ENCODE results near the gene GPRIN3. TPM values are rescaled to one million over a fixed set of nuclear protein-coding genes. Genes with fewer than 3 reads are reported as not detected.

The GPRIN3 gene
- total RNA-seq, 1 donor from 2014 or later: 69.5 TPM

- intact Hi-C loops (cut with micrococcal nuclease): loop anchor here (1.0 kb wide), 1 partner anchor 10 kb away; no protein-coding TSS in a partner anchor
Measured at GRCh38 chr4:89314291-89314690, 6.7 kb upstream of the GPRIN3 start.

GRCh38 chr4:89312066-89312465 lies 4.5 kb upstream of the GPRIN3 start:
- intact Hi-C loops (cut with micrococcal nuclease): no loop called here

GRCh38 chr4:89311433-89311832 lies 3.8 kb upstream of the GPRIN3 start:
- intact Hi-C loops (cut with micrococcal nuclease): no loop called here

- intact Hi-C loops (cut with micrococcal nuclease): loop anchor here (2.0 to 5.0 kb wide), 2 partner anchors 14 to 37 kb away; no protein-coding TSS in a partner anchor
Measured at GRCh38 chr4:89309154-89309553, 1.6 kb upstream of the GPRIN3 start.

GRCh38 chr4:89308161-89308500 lies 531 bp upstream of the GPRIN3 start:
- intact Hi-C loops (cut with micrococcal nuclease): loop anchor here (1.0 to 5.0 kb wide), 3 partner anchors 9 to 36 kb away; no protein-coding TSS in a partner anchor

- intact Hi-C loops (cut with micrococcal nuclease): loop anchor here (1.0 to 5.0 kb wide), 6 partner anchors 9 to 127 kb away; no protein-coding TSS in a partner anchor
Measured at GRCh38 chr4:89307178-89307445, 488 bp downstream of the GPRIN3 start.

GRCh38 chr4:89306486-89307177 lies 968 bp downstream of the GPRIN3 start:
- intact Hi-C loops (cut with micrococcal nuclease): loop anchor here (1.0 to 5.0 kb wide), 6 partner anchors 8 to 128 kb away; no protein-coding TSS in a partner anchor

- intact Hi-C loops (cut with micrococcal nuclease): loop anchor here (1.0 to 5.0 kb wide), 2 partner anchors 20 to 34 kb away; no protein-coding TSS in a partner anchor
Measured at GRCh38 chr4:89305712-89306437, 1.7 kb downstream of the GPRIN3 start.

- intact Hi-C loops (cut with micrococcal nuclease): loop anchor here (1.0 to 5.0 kb wide), 2 partner anchors 19 to 33 kb away; no protein-coding TSS in a partner anchor
Measured at GRCh38 chr4:89305028-89305427, 2.6 kb downstream of the GPRIN3 start.

- intact Hi-C loops (cut with micrococcal nuclease): loop anchor here (1.0 kb wide), 1 partner anchor 10 kb away; no protein-coding TSS in a partner anchor
Measured at GRCh38 chr4:89303814-89304388, 3.7 kb downstream of the GPRIN3 start.

GRCh38 chr4:89303177-89303576 lies 4.4 kb downstream of the GPRIN3 start:
- intact Hi-C loops (cut with micrococcal nuclease): loop anchor here (1.0 kb wide), 1 partner anchor 9 kb away; no protein-coding TSS in a partner anchor

- intact Hi-C loops (cut with micrococcal nuclease): loop anchor here (2.0 kb wide), 1 partner anchor 845 kb away; the partner anchor contains the start of gene HERC5
Measured at GRCh38 chr4:89301902-89302301, 5.7 kb downstream of the GPRIN3 start.

- intact Hi-C loops (cut with micrococcal nuclease): loop anchor here (2.0 kb wide), 1 partner anchor 844 kb away; the partner anchor contains the start of gene HERC5
Measured at GRCh38 chr4:89301003-89301402, 6.6 kb downstream of the GPRIN3 start.

- intact Hi-C loops (cut with micrococcal nuclease): loop anchor here (2.0 kb wide), 1 partner anchor 844 kb away; the partner anchor contains the start of gene HERC5
Measured at GRCh38 chr4:89300499-89300898, 7.1 kb downstream of the GPRIN3 start.

- intact Hi-C loops (cut with micrococcal nuclease): loop anchor here (2.0 kb wide), 1 partner anchor 843 kb away; the partner anchor contains the start of gene HERC5
Measured at GRCh38 chr4:89300060-89300459, 7.5 kb downstream of the GPRIN3 start.

- intact Hi-C loops (cut with micrococcal nuclease): loop anchor here (2.0 to 10.0 kb wide), 5 partner anchors 136 to 1014 kb away; partner anchors contain the start of genes PPM1K and SNCA
Measured at GRCh38 chr4:89299153-89299791, 8.3 kb downstream of the GPRIN3 start.

- intact Hi-C loops (cut with micrococcal nuclease): loop anchor here (1.0 to 10.0 kb wide), 7 partner anchors 9 to 1014 kb away; partner anchors contain the start of genes GPRIN3, PPM1K and SNCA
Measured at GRCh38 chr4:89298788-89299152, 8.8 kb downstream of the GPRIN3 start.

GRCh38 chr4:89298155-89298554 lies 9.4 kb downstream of the GPRIN3 start:
- intact Hi-C loops (cut with micrococcal nuclease): loop anchor here (1.0 to 10.0 kb wide), 7 partner anchors 9 to 1013 kb away; partner anchors contain the start of genes GPRIN3, PPM1K and SNCA

- intact Hi-C loops (cut with micrococcal nuclease): loop anchor here (5.0 to 10.0 kb wide), 3 partner anchors 318 to 915 kb away; partner anchors contain the start of gene SNCA
Measured at GRCh38 chr4:89296896-89297295, 10.7 kb downstream of the GPRIN3 start.

GRCh38 chr4:89296399-89296798 lies 11.2 kb downstream of the GPRIN3 start:
- intact Hi-C loops (cut with micrococcal nuclease): loop anchor here (5.0 to 10.0 kb wide), 3 partner anchors 318 to 914 kb away; partner anchors contain the start of gene SNCA
